Activated T-cell treated with anti-CD3 and anti-CD28 coated beads, Interleukin-2, amount 50 U/mL, for 24 hours (primary cell): ENCODE measurements around the gene CHRM2.

Experiments
- DNase-seq: peaks from one replicate; pipeline ENCODE4 v3.0.0-alpha.2; 2020
- H3K27ac Mint-ChIP-seq: 2 replicates; pipeline ENCODE4 v1.8.0; 2020; ENCODE audit warnings: mild to moderate bottlenecking, mixed read lengths
- H3K27me3 Mint-ChIP-seq: 2 replicates; pipeline ENCODE4 v1.8.0; 2020; ENCODE audit warnings: mixed read lengths
- H3K36me3 Mint-ChIP-seq: 2 replicates; pipeline ENCODE4 v1.8.0; 2020; ENCODE audit warnings: low read depth, mixed read lengths
- H3K4me1 Mint-ChIP-seq: 2 replicates; pipeline ENCODE4 v1.8.0; 2020; ENCODE audit warnings: low read depth, mixed read lengths
- H3K4me3 Mint-ChIP-seq: 2 replicates; pipeline ENCODE4 v1.8.0; 2020; ENCODE audit warnings: mild to moderate bottlenecking, moderate library complexity, mixed read lengths
- H3K9me3 Mint-ChIP-seq: 2 replicates; pipeline ENCODE4 v1.8.0; 2020; ENCODE audit warnings: mixed read lengths

CHRM2 gene

GRCh38 chr7:137007001-137007694 lies 138.7 kb downstream of the CHRM2 start:
- no peaks in the 10 kb centered on the region for H3K27me3 Mint-ChIP-seq
- DNase-seq, result no peak
- H3K27ac Mint-ChIP-seq, result no peak overlapping the region
- H3K4me1 Mint-ChIP-seq, result no peaks in the 10 kb centered on the region
- no peak overlapping the region for H3K4me3 Mint-ChIP-seq
- no peaks in the 10 kb centered on the region for H3K36me3 Mint-ChIP-seq
- H3K9me3 Mint-ChIP-seq, result peaks cover 12% of the 10 kb centered on the region

- Mint-ChIP-seq H3K27ac (no peak overlapping the region), H3K36me3 (no peaks in the 10 kb centered on the region), H3K4me1 (no peaks in the 10 kb centered on the region), H3K9me3 (peaks cover 10% of the 10 kb centered on the region), H3K27me3 (no peaks in the 10 kb centered on the region), H3K4me3 (no peak overlapping the region)
- DNase-seq, result no peak
These were observed 141.0 kb downstream of the CHRM2 start for GRCh38 chr7:137009404-137009803.

- DNase-seq, result no peak
- H3K9me3 Mint-ChIP-seq, result peaks cover 4% of the 10 kb centered on the region
- no peak overlapping the region for H3K27ac Mint-ChIP-seq
- no peak overlapping the region for H3K4me3 Mint-ChIP-seq
- H3K36me3 Mint-ChIP-seq, result no peaks in the 10 kb centered on the region
- H3K27me3 Mint-ChIP-seq, result no peaks in the 10 kb centered on the region
- no peaks in the 10 kb centered on the region for H3K4me1 Mint-ChIP-seq
These were observed 146.6 kb downstream of the CHRM2 start for GRCh38 chr7:137015015-137015414.

- Mint-ChIP-seq H3K27ac (no peak overlapping the region), H3K36me3 (no peaks in the 10 kb centered on the region), H3K9me3 (peaks cover 6% of the 10 kb centered on the region), H3K4me1 (no peaks in the 10 kb centered on the region), H3K27me3 (no peaks in the 10 kb centered on the region), H3K4me3 (no peak overlapping the region)
- DNase-seq, result no peak
These were observed 148.8 kb downstream of the CHRM2 start for GRCh38 chr7:137017221-137017620.

- H3K27ac Mint-ChIP-seq, result no peak overlapping the region
- no peaks in the 10 kb centered on the region for H3K4me1 Mint-ChIP-seq
- H3K36me3 Mint-ChIP-seq, result no peaks in the 10 kb centered on the region
- DNase-seq, result no peak
- no peaks in the 10 kb centered on the region for H3K27me3 Mint-ChIP-seq
- no peak overlapping the region for H3K4me3 Mint-ChIP-seq
- H3K9me3 Mint-ChIP-seq, result peaks cover 6% of the 10 kb centered on the region
These were observed 150.0 kb downstream of the CHRM2 start for GRCh38 chr7:137018468-137018867.

- H3K9me3 Mint-ChIP-seq, result peaks cover 2% of the 10 kb centered on the region
- H3K27ac Mint-ChIP-seq, result no peak overlapping the region
- no peaks in the 10 kb centered on the region for H3K4me1 Mint-ChIP-seq
- no peak for DNase-seq
- H3K36me3 Mint-ChIP-seq, result no peaks in the 10 kb centered on the region
- H3K4me3 Mint-ChIP-seq, result no peak overlapping the region
- H3K27me3 Mint-ChIP-seq, result no peaks in the 10 kb centered on the region
These were observed 151.9 kb downstream of the CHRM2 start for GRCh38 chr7:137020351-137020750.

GRCh38 chr7:137025469-137026175 lies 157.2 kb downstream of the CHRM2 start:
- Mint-ChIP-seq H3K36me3 (no peaks in the 10 kb centered on the region), H3K9me3 (peaks cover 12% of the 10 kb centered on the region), H3K4me3 (no peak overlapping the region), H3K27me3 (no peaks in the 10 kb centered on the region), H3K4me1 (no peaks in the 10 kb centered on the region), H3K27ac (no peak overlapping the region)
- no peak for DNase-seq

- Mint-ChIP-seq H3K27ac (no peak overlapping the region), H3K36me3 (no peaks in the 10 kb centered on the region), H3K4me1 (no peaks in the 10 kb centered on the region), H3K4me3 (no peak overlapping the region), H3K27me3 (no peaks in the 10 kb centered on the region), H3K9me3 (peaks cover 12% of the 10 kb centered on the region)
- no peak for DNase-seq
These were observed 157.7 kb downstream of the CHRM2 start for GRCh38 chr7:137026176-137026500.

- H3K9me3 Mint-ChIP-seq, result peaks cover 6% of the 10 kb centered on the region
- no peak overlapping the region for H3K4me3 Mint-ChIP-seq
- H3K36me3 Mint-ChIP-seq, result no peaks in the 10 kb centered on the region
- no peaks in the 10 kb centered on the region for H3K4me1 Mint-ChIP-seq
- no peaks in the 10 kb centered on the region for H3K27me3 Mint-ChIP-seq
- DNase-seq, result no peak
- H3K27ac Mint-ChIP-seq, result no peak overlapping the region
These were observed 164.0 kb downstream of the CHRM2 start for GRCh38 chr7:137032436-137032835.

GRCh38 chr7:137036768-137037167 lies 168.3 kb downstream of the CHRM2 start:
- no peak overlapping the region for H3K4me3 Mint-ChIP-seq
- H3K9me3 Mint-ChIP-seq, result peaks cover 6% of the 10 kb centered on the region
- DNase-seq, result no peak
- H3K27ac Mint-ChIP-seq, result no peak overlapping the region
- H3K36me3 Mint-ChIP-seq, result no peaks in the 10 kb centered on the region
- H3K27me3 Mint-ChIP-seq, result no peaks in the 10 kb centered on the region
- H3K4me1 Mint-ChIP-seq, result no peaks in the 10 kb centered on the region

- H3K9me3 Mint-ChIP-seq, result peaks cover 3% of the 10 kb centered on the region
- no peaks in the 10 kb centered on the region for H3K4me1 Mint-ChIP-seq
- H3K27me3 Mint-ChIP-seq, result no peaks in the 10 kb centered on the region
- no peak overlapping the region for H3K4me3 Mint-ChIP-seq
- H3K27ac Mint-ChIP-seq, result no peak overlapping the region
- no peak for DNase-seq
- no peaks in the 10 kb centered on the region for H3K36me3 Mint-ChIP-seq
These were observed 170.3 kb downstream of the CHRM2 start for GRCh38 chr7:137038706-137039105.

- Mint-ChIP-seq H3K4me3 (no peak overlapping the region), H3K4me1 (no peaks in the 10 kb centered on the region), H3K27ac (no peak overlapping the region), H3K36me3 (no peaks in the 10 kb centered on the region), H3K27me3 (no peaks in the 10 kb centered on the region), H3K9me3 (peaks cover 3% of the 10 kb centered on the region)
- no peak for DNase-seq
These were observed 172.3 kb downstream of the CHRM2 start for GRCh38 chr7:137040745-137041144.

GRCh38 chr7:137045573-137045972 lies 177.1 kb downstream of the CHRM2 start:
- Mint-ChIP-seq H3K27ac (no peak overlapping the region), H3K4me3 (no peak overlapping the region), H3K4me1 (no peaks in the 10 kb centered on the region), H3K27me3 (no peaks in the 10 kb centered on the region), H3K36me3 (no peaks in the 10 kb centered on the region), H3K9me3 (peaks cover 13% of the 10 kb centered on the region)
- DNase-seq, result no peak

- DNase-seq, result no peak
- Mint-ChIP-seq H3K27me3 (no peaks in the 10 kb centered on the region), H3K9me3 (peaks cover 6% of the 10 kb centered on the region), H3K36me3 (no peaks in the 10 kb centered on the region), H3K4me3 (no peak overlapping the region), H3K4me1 (no peaks in the 10 kb centered on the region), H3K27ac (no peak overlapping the region)
These were observed 201.0 kb downstream of the CHRM2 start for GRCh38 chr7:137069249-137069963.
